Prostate gland (tissue), 2 donors: Measurements from ENCODE around the gene REEP6. TPM values are rescaled to one million over a fixed set of nuclear protein-coding genes. Genes with fewer than 3 reads are reported as not detected.
"Not testable (repeated sequence)": the region's sequence is repeated elsewhere in the genome, so short reads cannot be mapped to it uniquely, and the experiment has no call there.

Source experiments
- DNase-seq: peaks from one replicate; pipeline ENCODE4 v3.0.0-alpha.2; 2019; ENCODE audit warnings: low spot score
- H3K27ac ChIP-seq, 2 donors: fragments of 200-600 bp; sonication (generic); 2 replicates each; pipeline ENCODE4 v1.5.1; 2017 to 2019
- H3K27me3 ChIP-seq: fragments of 200-600 bp; sonication (generic); replicated peaks from 2 replicates; pipeline ENCODE4 v1.5.1; 2019; ENCODE audit not compliant: insufficient read depth
- H3K36me3 ChIP-seq, 2 donors: fragments of 200-600 bp; sonication (generic); 1 replicate in 1 of 2; 2 replicates in 1 of 2; pipeline versions ENCODE4 v1.5.1 to v1.8.1; 2017 to 2019
- H3K4me1 ChIP-seq: fragments of 200-600 bp; sonication (generic); replicated peaks from 2 replicates; pipeline ENCODE4 v1.5.1; 2019
- H3K4me3 ChIP-seq, 2 donors: fragments of 200-600 bp; sonication (generic); 2 replicates each; pipeline ENCODE4 v1.5.1; 2017 to 2019
- H3K9me3 ChIP-seq: fragments of 200-600 bp; sonication (generic); 2 replicates; pipeline ENCODE4 v1.5.1; 2017
- POLR2A ChIP-seq: fragments of 450-650 bp; IDR thresholded peaks from one replicate; pipeline ENCODE4 v1.6.1; 2016; ENCODE audit warnings: antibody characterized with exemption, mild to moderate bottlenecking
- POLR2AphosphoS5 ChIP-seq: sonication (generic); formaldehyde crosslinking; IDR thresholded peaks from one replicate; pipeline ENCODE4 v1.6.1; 2017; ENCODE audit warnings: antibody characterized with exemption
- WGBS: methylation state at CpG from one replicate; pipeline ENCODE4 v1.1.5; 2018; 5-methylcytosine and 5-hydroxymethylcytosine counted together
- intact Hi-C: fragments of 100-400 bp; cut with DNase I; formaldehyde crosslinking; loops from one replicate; pipeline ENCODE4 v1.14.2; 2022
- total RNA-seq, 2 donors: library from RNA; depleted of rRNA; stranded (reverse); fragments of >200 nt; gene quantifications; one replicate each; pipeline ENCODE4 v1.1.0, GENCODE V29; 2016
- TF ChIP-seq, protein P1 (sequence below), 4 experiments: fragments of 200-600 bp in 2 of 4; fragments of 450-650 bp in 2 of 4; sonication (generic) in 2 of 4; IDR thresholded peaks; 1 replicate in 3 of 4; 2 replicates in 1 of 4; pipeline ENCODE4 v1.5.1; 2016 to 2019; ENCODE audit warnings: antibody characterized with exemption in 4 of 4, mild to moderate bottlenecking in 2 of 4, moderate library complexity in 2 of 4

REEP6 gene
- total RNA-seq, 2 donors from 2014 or later = 61.9 to 349 TPM

DNA sequence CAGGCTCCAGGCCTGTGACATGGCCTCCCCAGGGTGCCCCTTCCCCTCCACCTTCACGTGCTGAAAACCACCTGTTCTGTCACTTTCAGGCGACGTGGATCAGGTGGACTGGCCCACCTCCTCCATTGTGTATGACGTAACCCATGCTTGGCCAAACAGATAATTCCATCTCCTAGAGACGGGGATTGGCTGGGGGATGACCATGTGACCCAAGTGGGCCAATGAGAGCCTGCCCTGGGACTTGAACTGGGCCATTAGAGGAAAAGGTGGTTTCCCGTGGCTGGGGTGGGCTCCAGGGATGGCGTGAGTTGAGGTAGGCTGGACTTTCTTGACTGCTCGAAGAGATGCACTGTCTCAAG lies 25.4 kb downstream of the REEP6 start:
- DNase-seq = no peak
- peaks cover 3% of the 10 kb centered on the region for H3K27me3 ChIP-seq

DNA sequence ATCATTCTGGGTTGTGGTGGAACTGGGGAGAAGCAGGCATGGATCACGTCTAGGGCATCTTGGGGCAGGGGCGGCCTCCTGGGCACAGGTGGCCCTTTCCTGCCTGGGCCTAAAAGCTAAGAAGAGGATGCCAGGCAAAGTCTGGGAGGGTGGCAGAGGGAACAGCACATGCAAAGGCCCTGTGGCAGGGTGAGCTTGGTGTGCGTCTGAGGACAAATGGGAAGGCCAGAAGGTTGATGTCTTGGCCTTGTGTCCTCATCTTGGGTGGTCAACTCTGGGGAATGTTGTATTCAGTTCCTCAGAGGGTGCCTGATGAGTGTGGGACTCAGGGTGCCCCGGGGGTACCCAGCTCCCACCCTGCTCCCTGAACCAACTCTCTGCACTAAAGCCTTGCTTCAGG lies 27.5 kb downstream of the REEP6 start:
- no peak for DNase-seq

More for the DNA sequence above, 25.4 kb downstream of the REEP6 start:
- TF ChIP-seq POLR2AphosphoS5 (no peak), POLR2A (no peak)
- TF ChIP-seq, protein P1, sequence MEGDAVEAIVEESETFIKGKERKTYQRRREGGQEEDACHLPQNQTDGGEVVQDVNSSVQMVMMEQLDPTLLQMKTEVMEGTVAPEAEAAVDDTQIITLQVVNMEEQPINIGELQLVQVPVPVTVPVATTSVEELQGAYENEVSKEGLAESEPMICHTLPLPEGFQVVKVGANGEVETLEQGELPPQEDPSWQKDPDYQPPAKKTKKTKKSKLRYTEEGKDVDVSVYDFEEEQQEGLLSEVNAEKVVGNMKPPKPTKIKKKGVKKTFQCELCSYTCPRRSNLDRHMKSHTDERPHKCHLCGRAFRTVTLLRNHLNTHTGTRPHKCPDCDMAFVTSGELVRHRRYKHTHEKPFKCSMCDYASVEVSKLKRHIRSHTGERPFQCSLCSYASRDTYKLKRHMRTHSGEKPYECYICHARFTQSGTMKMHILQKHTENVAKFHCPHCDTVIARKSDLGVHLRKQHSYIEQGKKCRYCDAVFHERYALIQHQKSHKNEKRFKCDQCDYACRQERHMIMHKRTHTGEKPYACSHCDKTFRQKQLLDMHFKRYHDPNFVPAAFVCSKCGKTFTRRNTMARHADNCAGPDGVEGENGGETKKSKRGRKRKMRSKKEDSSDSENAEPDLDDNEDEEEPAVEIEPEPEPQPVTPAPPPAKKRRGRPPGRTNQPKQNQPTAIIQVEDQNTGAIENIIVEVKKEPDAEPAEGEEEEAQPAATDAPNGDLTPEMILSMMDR (IDR thresholded peaks at IDR 0.05) = no peak
- intact Hi-C loops = no loop called here
- no peaks in the 10 kb centered on the region for H3K36me3 ChIP-seq
- H3K27ac ChIP-seq = no peak overlapping the region
- no peaks in the 10 kb centered on the region for H3K4me1 ChIP-seq
- WGBS = 62% methylated on average over 8 of the region's 8 CpGs
- no peak overlapping the region for H3K4me3 ChIP-seq
- H3K9me3 ChIP-seq = no peaks in the 10 kb centered on the region

DNA sequence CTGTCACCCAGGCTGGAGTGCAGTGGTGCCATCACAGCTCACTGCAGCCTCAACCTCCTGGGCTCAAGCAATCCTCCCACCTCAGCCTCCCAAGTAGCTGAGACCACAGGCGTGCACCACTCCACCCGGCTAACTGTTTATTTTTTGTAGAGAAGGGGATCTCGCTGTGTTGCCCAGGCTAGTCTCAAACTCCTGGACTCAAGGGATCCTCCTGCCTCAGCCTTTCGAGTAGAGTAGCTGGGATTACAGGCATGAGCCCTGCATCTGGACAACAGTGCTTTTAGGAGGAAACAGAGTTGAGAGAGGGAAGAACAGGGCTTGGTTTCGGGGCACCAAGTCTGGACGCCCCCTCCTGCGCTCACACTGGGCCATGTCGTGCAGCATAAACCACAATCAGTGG lies 28.8 kb downstream of the REEP6 start:
- H3K9me3 ChIP-seq, H3K27me3 ChIP-seq, H3K4me3 ChIP-seq, H3K4me1 ChIP-seq, H3K36me3 ChIP-seq, intact Hi-C loops, DNase-seq, H3K27ac ChIP-seq: not testable (repeated sequence)
- WGBS = 93% methylated on average over 8 of the region's 8 CpGs

More for the DNA sequence above, 27.5 kb downstream of the REEP6 start:
- Histone ChIP-seq H3K36me3 (no peaks in the 10 kb centered on the region), H3K4me3 (no peak overlapping the region), H3K27ac (no peak overlapping the region), H3K9me3 (no peaks in the 10 kb centered on the region), H3K4me1 (no peaks in the 10 kb centered on the region), H3K27me3 (no peaks in the 10 kb centered on the region)
- TF ChIP-seq, protein P1 (IDR thresholded peaks at IDR 0.05) = no peak
- no peak for TF ChIP-seq POLR2AphosphoS5
- WGBS = 87% methylated on average over 4 of the region's 4 CpGs
- intact Hi-C loops = no loop called here

DNA sequence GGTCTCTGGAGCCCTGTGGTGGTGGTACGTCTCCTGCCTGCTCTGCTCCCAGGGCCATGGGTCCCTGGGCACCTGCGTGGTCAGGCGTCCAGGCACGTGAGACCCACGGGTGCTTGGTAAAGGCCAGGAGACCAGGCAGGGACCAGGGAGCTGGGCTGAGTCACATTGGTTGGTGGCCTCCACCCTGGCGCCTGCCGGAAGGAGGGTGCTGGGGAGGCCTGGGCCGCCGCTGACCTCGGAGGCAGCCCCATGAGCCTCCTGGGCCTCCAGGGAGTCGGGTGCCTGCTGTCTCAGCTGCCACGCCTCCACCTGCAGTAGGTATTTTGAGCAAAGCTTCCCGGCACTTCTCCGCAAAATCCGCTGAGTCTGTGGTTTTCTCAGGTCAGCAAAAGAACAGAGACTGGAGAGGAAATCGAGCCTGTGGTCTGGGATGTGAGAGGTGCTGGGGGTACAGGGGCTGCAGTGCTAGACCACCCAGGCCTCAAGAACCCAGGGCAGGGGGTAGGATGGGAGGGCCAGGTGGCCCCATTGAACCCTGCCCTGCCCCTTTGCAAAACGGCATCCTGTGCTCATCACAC lies 29.3 kb downstream of the REEP6 start:
- Histone ChIP-seq H3K4me1 (no peaks in the 10 kb centered on the region), H3K27me3 (no peaks in the 10 kb centered on the region), H3K9me3 (no peaks in the 10 kb centered on the region), H3K36me3 (no peaks in the 10 kb centered on the region), H3K4me3 (no peak overlapping the region), H3K27ac (no peak overlapping the region)
- DNase-seq = no peak
- 86% methylated on average over 12 of the region's 17 CpGs for WGBS
- TF ChIP-seq, protein P1 (IDR thresholded peaks at IDR 0.05) = no peak
- TF ChIP-seq POLR2AphosphoS5 = no peak
- no peak for TF ChIP-seq POLR2A
- intact Hi-C loops = no loop called here

DNA sequence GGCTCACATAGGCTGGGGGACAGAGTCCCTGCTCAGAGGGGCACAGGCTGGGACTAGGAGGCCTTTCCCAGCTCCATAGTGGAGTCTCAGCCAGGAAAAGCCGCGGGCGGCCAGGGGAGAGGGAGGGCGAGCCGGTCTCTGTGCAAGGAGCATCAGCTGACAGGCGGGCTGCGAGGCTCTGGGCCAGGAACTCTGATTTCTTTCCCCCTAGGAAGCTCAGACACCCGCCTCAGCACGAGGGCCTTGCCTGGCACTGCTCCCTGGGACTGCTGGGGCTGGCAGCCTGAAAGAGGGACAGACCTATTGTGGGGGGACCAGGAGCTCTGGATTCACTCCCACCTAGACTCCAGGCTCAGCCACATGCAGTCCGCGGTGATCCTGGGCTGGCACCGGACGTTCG lies 30.7 kb downstream of the REEP6 start:
- H3K27ac ChIP-seq = no peak overlapping the region
- TF ChIP-seq POLR2AphosphoS5 (no peak), POLR2A (no peak)
- TF ChIP-seq, protein P1 (IDR thresholded peaks at IDR 0.05) = no peak

More for the DNA sequence above, 30.7 kb downstream of the REEP6 start:
- DNase-seq = no peak
- Histone ChIP-seq H3K36me3 (no peaks in the 10 kb centered on the region), H3K27me3 (peaks cover 3% of the 10 kb centered on the region), H3K4me1 (no peaks in the 10 kb centered on the region), H3K9me3 (no peaks in the 10 kb centered on the region), H3K4me3 (no peak overlapping the region)
- WGBS = 52% methylated on average over 14 of the region's 14 CpGs
- intact Hi-C loops = no loop called here
